T-helper 17 cell (primary cell): ENCODE results near the gene PCDHGA8. TPM values are rescaled to one million over a fixed set of nuclear protein-coding genes. Genes with fewer than 3 reads are reported as not detected.
"Not testable (repeated sequence)": the region's sequence is repeated elsewhere in the genome, so short reads cannot be mapped to it uniquely, and the experiment has no call there.

Experiments
- ATAC-seq: fragments of 150-1000 bp; cut with Tn5 transposase; 2 replicates; pipeline ENCODE4 v1.10.0; 2021; ENCODE audit warnings: mild to moderate bottlenecking, moderate library complexity
- DNase-seq, 3 donors: peaks; one replicate each; pipeline versions ENCODE4 v3.0.0 to v3.0.0-alpha.2; 2020 to 2021
- H3K9me3 ChIP-seq: one replicate; pipeline ENCODE4 v1.7.0; 2013; ENCODE audit warnings: low read length, mild to moderate bottlenecking; ENCODE audit not compliant: control insufficient read depth, poor library complexity, severe bottlenecking
- H3K27ac Mint-ChIP-seq: one replicate; pipeline ENCODE4 v1.8.0; 2022; ENCODE audit warnings: mild to moderate bottlenecking, moderate library complexity, mixed read lengths
- H3K27me3 Mint-ChIP-seq: one replicate; pipeline ENCODE4 v1.8.0; 2022; ENCODE audit warnings: mixed read lengths
- H3K36me3 Mint-ChIP-seq: one replicate; pipeline ENCODE4 v1.8.0; 2022; ENCODE audit warnings: low read depth, mixed read lengths
- H3K4me1 Mint-ChIP-seq: one replicate; pipeline ENCODE4 v1.8.0; 2022; ENCODE audit warnings: mild to moderate bottlenecking, mixed read lengths
- H3K4me3 Mint-ChIP-seq: one replicate; pipeline ENCODE4 v1.8.0; 2022; ENCODE audit warnings: mild to moderate bottlenecking, moderate library complexity, mixed read lengths
- total RNA-seq, 4 donors: library from RNA in 2 of 4; stranded (reverse) in 2 of 4; gene quantifications; one replicate each; pipeline ENCODE4 v1.2.3 and lab custom pipeline; 2022 to 2026

Gene PCDHGA8
- total RNA-seq (under 1 TPM in 1 of 2 donors, not detected in 1; 0.05 TPM), total RNA-seq (lab: John Stamatoyannopoulos, UW) (0 to 0.08 reads per million in 2 donors)

GRCh38 chr5:141392429-141393198, at the start of gene PCDHGA8:
PCDHGA8 (plus strand) TSS chr5:141392633; CDS start chr5:141392814, 181 bp downstream.
- ATAC-seq (no peak), DNase-seq (no peak)
- Mint-ChIP-seq H3K4me3 (no peak within 1 kb of the TSS), H3K4me1 (no peaks in the 10 kb centered on the region), H3K36me3 (peaks cover 2% of the 10 kb centered on the region), H3K27ac (peak within 1 kb of the TSS; percentile 30), H3K27me3 (peaks cover 47% of the 10 kb centered on the region)
- H3K9me3 ChIP-seq = peaks cover 8% of the 10 kb centered on the region

DNA sequence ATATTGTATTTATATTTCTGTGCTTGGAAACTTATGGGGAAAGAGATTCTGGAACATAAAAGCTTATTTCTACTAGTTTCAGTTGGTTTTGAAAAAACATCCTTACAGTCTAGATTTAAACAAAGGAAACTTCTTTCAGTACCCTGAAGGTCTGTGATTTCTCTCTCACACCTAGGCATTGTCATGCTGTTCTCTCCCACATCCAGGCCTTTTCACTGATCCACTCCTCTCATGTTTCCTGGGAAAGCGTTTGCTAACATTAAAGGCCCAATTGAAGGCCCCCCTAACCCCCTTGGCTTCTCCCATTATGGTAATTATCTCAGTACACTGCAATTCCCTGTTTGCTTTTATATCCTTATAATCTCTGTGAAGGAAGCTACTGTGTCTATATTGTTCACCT, 49.7 kb upstream of the PCDHGA8 start:
- peaks cover 2% of the 10 kb centered on the region for H3K36me3 Mint-ChIP-seq
- no peak overlapping the region for H3K27ac Mint-ChIP-seq
- no peak for ATAC-seq
- H3K4me1 Mint-ChIP-seq = no peaks in the 10 kb centered on the region
- peaks cover 11% of the 10 kb centered on the region for H3K27me3 Mint-ChIP-seq
- DNase-seq = no peak
- H3K9me3 ChIP-seq = peaks cover 25% of the 10 kb centered on the region
- H3K4me3 Mint-ChIP-seq = no peak overlapping the region

DNA sequence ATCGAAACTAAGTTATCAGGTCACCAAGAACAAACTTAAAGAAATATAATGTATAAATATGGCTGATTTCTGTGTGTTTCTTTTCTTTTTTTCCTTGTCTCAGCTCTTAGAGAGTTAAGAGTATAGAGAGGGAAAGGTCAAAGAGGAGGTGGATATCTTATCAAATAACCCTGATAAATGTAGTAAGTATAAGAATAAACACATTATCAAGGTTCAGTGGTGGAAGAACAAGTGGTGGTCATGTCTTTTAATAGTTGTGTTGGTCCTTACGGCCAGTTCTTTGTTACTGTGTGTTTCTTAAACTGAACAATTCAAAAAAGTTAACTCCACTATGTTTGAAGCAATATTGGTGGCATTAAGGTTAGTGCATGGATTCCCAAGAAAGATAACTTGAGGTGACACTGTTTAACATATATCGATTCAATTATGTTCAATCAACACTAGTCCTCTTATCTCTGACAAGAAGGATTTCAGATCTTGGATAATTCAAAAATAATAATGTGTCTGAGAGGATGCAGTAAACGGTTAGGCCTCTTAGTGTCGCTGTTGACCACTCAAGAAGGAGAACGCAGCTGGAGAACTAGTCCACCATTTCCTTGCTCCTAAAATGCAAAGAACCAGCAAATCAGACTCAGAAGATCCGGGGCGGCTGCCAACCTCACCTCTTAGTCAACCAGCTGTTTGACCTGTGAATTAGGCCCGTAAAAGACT, 49.0 kb upstream of the PCDHGA8 start, which contains the start of gene PCDHGA3:
Gene PCDHGA3, plus strand, starts transcription at position 588 of the 711 bp plus-strand sequence. CDS start 205 bp downstream, outside the sequence.
- ATAC-seq = no peak
- no peak for DNase-seq
- H3K9me3 ChIP-seq = peaks cover 25% of the 10 kb centered on the region
- peak within 1 kb of the TSS; percentile 58 for H3K4me3 Mint-ChIP-seq
- no peak within 1 kb of the TSS for H3K27ac Mint-ChIP-seq
- H3K4me1 Mint-ChIP-seq = no peaks in the 10 kb centered on the region
- H3K27me3 Mint-ChIP-seq = peaks cover 9% of the 10 kb centered on the region
- H3K36me3 Mint-ChIP-seq = peaks cover 2% of the 10 kb centered on the region

DNA sequence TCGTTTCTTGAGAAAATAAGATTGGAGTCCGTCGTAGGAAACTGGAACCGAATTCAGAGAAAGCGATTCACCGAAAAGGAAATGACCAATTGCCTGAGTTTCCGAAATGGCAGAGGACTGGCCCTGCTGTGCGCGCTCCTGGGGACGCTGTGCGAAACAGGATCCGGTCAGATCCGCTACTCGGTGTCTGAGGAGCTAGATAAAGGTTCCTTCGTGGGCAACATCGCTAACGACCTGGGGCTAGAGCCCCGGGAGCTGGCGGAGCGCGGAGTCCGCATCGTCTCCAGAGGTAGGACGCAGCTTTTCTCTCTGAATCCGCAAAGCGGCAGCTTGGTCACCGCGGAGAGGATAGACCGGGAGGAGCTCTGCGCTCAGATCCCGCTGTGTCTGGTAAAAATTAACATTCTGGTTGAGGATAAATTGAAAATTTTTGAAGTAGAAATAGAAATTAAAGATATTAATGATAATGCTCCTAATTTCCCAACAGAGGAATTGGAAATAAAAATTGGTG, 48.4 kb upstream of the PCDHGA8 start:
- no peak for DNase-seq
- Mint-ChIP-seq H3K36me3 (peaks cover 2% of the 10 kb centered on the region), H3K27me3 (peaks cover 4% of the 10 kb centered on the region)

GRCh38 chr5:141345327-141345726, 47.1 kb upstream of the PCDHGA8 start:
- Mint-ChIP-seq H3K27me3 (peaks cover 10% of the 10 kb centered on the region), H3K4me1 (no peaks in the 10 kb centered on the region), H3K36me3 (peaks cover 2% of the 10 kb centered on the region), H3K4me3 (no peak overlapping the region), H3K27ac (no peak overlapping the region)
- DNase-seq (no peak), ATAC-seq (no peak)
- peaks cover 9% of the 10 kb centered on the region for H3K9me3 ChIP-seq

More for the DNA sequence above, 48.4 kb upstream of the PCDHGA8 start:
- ATAC-seq = no peak
- H3K9me3 ChIP-seq = peaks cover 19% of the 10 kb centered on the region
- no peaks in the 10 kb centered on the region for H3K4me1 Mint-ChIP-seq
- H3K4me3 Mint-ChIP-seq = peak overlapping the region; percentile 58
- no peak overlapping the region for H3K27ac Mint-ChIP-seq

DNA sequence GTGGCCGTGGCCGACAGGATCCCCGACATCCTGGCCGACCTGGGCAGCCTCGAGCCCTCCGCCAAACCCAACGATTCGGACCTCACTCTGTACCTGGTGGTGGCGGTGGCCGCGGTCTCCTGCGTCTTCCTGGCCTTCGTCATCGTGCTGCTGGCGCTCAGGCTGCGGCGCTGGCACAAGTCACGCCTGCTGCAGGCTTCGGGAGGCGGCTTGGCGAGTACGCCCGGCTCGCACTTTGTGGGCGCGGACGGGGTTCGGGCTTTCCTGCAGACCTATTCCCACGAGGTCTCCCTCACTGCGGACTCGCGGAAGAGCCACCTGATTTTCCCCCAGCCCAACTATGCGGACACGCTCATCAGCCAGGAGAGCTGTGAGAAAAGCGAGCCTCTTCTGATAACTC, 46.4 kb upstream of the PCDHGA8 start:
- H3K27me3 Mint-ChIP-seq = peaks cover 10% of the 10 kb centered on the region
- not testable (repeated sequence) for DNase-seq, H3K36me3 Mint-ChIP-seq, H3K4me3 Mint-ChIP-seq, H3K4me1 Mint-ChIP-seq, ATAC-seq, H3K27ac Mint-ChIP-seq
- peaks cover 13% of the 10 kb centered on the region for H3K9me3 ChIP-seq

GRCh38 chr5:141349917-141350619, 42.4 kb upstream of the PCDHGA8 start, which contains the start of gene PCDHGB1:
PCDHGB1 (plus strand) TSS chr5:141350099; CDS start chr5:141350261, 162 bp downstream.
- Mint-ChIP-seq H3K4me3 (no peak within 1 kb of the TSS), H3K36me3 (no peaks in the 10 kb centered on the region), H3K27ac (no peak within 1 kb of the TSS), H3K27me3 (peaks cover 27% of the 10 kb centered on the region), H3K4me1 (no peaks in the 10 kb centered on the region)
- ATAC-seq (no peak), DNase-seq (no peak)
- peaks cover 7% of the 10 kb centered on the region for H3K9me3 ChIP-seq

GRCh38 chr5:141351591-141351990, 40.8 kb upstream of the PCDHGA8 start:
- no peaks in the 10 kb centered on the region for H3K36me3 Mint-ChIP-seq
- no peaks in the 10 kb centered on the region for H3K4me1 Mint-ChIP-seq
- peaks cover 4% of the 10 kb centered on the region for H3K9me3 ChIP-seq
- H3K27ac Mint-ChIP-seq = no peak overlapping the region
- no peak overlapping the region for H3K4me3 Mint-ChIP-seq
- H3K27me3 Mint-ChIP-seq = peaks cover 36% of the 10 kb centered on the region
- no peak for DNase-seq
- ATAC-seq = no peak

DNA sequence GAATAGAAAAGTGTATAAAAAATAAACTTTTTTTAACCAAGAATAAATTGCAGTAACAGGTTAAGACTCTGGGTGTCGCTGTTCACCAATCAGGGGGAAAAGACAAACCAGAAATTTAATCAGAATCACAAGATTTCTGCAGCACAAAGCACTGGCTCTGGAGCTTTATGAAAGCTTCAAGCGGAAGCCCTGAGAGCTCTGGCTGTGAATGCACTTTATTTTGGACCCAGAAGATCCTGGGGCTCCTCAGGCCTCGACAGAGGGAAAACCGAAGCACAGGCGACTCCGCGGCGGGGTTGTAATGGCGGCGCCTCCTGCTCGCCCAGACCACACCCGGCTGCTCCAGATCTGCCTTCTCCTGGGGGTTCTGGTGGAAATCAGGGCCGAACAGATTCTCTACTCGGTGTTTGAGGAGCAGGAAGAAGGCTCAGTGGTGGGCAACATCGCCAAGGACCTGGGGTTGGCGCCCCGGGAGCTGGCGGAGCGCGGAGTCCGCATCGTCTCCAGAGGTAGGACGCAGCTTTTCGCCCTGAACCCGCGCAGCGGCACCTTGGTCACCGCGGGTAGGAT, 37.4 kb upstream of the PCDHGA8 start, which contains the start of gene PCDHGA4:
Gene PCDHGA4, plus strand, starts transcription at position 122 of the 570 bp plus-strand sequence. Its CDS starts 87 bp downstream, at position 209.
- H3K27me3 Mint-ChIP-seq = peaks cover 40% of the 10 kb centered on the region
- H3K27ac Mint-ChIP-seq = no peak within 1 kb of the TSS
- DNase-seq = no peak
- H3K9me3 ChIP-seq = peaks cover 4% of the 10 kb centered on the region
- no peaks in the 10 kb centered on the region for H3K4me1 Mint-ChIP-seq
- peaks cover 2% of the 10 kb centered on the region for H3K36me3 Mint-ChIP-seq
- peak within 1 kb of the TSS; percentile 7 for H3K4me3 Mint-ChIP-seq
- no peak for ATAC-seq

- no peak for DNase-seq
- peaks cover 3% of the 10 kb centered on the region for H3K9me3 ChIP-seq
- H3K27me3 Mint-ChIP-seq = peaks cover 39% of the 10 kb centered on the region
- peaks cover 2% of the 10 kb centered on the region for H3K36me3 Mint-ChIP-seq
- H3K4me1 Mint-ChIP-seq = no peaks in the 10 kb centered on the region
- no peak overlapping the region for H3K27ac Mint-ChIP-seq
- ATAC-seq = no peak
- peak overlapping the region; percentile 7 for H3K4me3 Mint-ChIP-seq
Measured at GRCh38 chr5:141355641-141356040, 36.8 kb upstream of the PCDHGA8 start.

DNA sequence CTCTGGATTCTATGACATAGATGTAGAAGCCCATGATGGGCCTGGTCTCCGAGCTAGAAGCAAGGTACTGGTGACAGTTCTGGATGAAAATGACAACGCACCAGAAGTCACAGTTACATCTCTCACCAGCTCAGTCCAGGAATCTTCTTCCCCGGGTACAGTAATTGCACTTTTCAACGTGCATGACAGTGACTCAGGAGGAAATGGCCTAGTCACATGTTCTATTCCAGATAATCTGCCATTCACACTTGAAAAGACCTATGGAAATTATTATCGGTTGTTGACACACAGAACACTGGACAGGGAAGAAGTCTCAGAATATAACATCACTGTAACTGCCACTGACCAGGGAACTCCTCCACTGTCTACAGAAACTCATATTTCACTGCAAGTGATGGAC, 36.3 kb upstream of the PCDHGA8 start:
- ATAC-seq = no peak
- no peak for DNase-seq
- H3K36me3 Mint-ChIP-seq = peaks cover 2% of the 10 kb centered on the region
- H3K4me1 Mint-ChIP-seq = no peaks in the 10 kb centered on the region
- no peaks in the 10 kb centered on the region for H3K9me3 ChIP-seq
- H3K27me3 Mint-ChIP-seq = peaks cover 43% of the 10 kb centered on the region
- no peak overlapping the region for H3K4me3 Mint-ChIP-seq
- H3K27ac Mint-ChIP-seq = no peak overlapping the region

DNA sequence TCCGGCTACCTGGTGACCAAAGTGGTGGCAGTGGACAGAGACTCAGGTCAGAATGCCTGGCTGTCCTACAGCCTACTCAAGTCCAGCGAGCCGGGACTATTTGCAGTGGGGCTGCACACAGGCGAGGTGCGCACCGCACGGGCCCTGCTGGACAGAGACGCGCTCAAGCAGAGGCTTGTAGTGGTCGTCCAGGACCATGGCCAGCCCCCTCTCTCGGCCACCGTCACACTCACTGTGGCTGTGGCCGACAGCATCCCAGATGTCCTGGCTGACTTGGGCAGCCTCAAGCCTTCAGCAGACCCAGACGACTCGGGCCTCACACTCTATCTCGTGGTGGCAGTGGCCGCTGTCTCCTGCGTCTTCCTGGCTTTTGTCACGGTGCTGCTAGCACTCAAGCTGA, 35.5 kb upstream of the PCDHGA8 start:
- Mint-ChIP-seq H3K4me1 (no peaks in the 10 kb centered on the region), H3K36me3 (peaks cover 2% of the 10 kb centered on the region), H3K4me3 (no peak overlapping the region), H3K27ac (no peak overlapping the region), H3K27me3 (peaks cover 45% of the 10 kb centered on the region)
- no peaks in the 10 kb centered on the region for H3K9me3 ChIP-seq
- ATAC-seq (no peak), DNase-seq (no peak)
